Skeletal muscle tissue (tissue), 1 donor: ENCODE results near the gene SEPTIN5. TPM values are rescaled to one million over a fixed set of nuclear protein-coding genes. Genes with fewer than 3 reads are reported as not detected.

ENCODE experiments used
- total RNA-seq: library from RNA; depleted of rRNA; stranded (reverse); fragments of >200 nt; gene quantifications from one replicate; pipeline ENCODE4 v1.2.3, GENCODE V29; 2014

Gene SEPTIN5
- total RNA-seq, 1 donor from 2014 or later = 28.7 TPM

Other genes with a start within 250 kb of the SEPTIN5 start
- 37.1 TPM for gene UFD1, start 235.3 kb upstream of the SEPTIN5 start, total RNA-seq
- 3.1 TPM for gene CDC45, start 234.6 kb upstream of the SEPTIN5 start, total RNA-seq
- 84.0 TPM for gene CLDN5, start 190.1 kb upstream of the SEPTIN5 start, total RNA-seq
- 6.8 TPM for gene GP1BB, start 9.0 kb downstream of the SEPTIN5 start, total RNA-seq
- 4.2 TPM for gene TBX1, start 46.3 kb downstream of the SEPTIN5 start, total RNA-seq
- 4.7 TPM for gene GNB1L, start 140.4 kb downstream of the SEPTIN5 start, total RNA-seq
- gene RTL10, start 140.4 kb downstream of the SEPTIN5 start, total RNA-seq = 9.4 TPM
- gene COMT, start 227.3 kb downstream of the SEPTIN5 start, total RNA-seq = 25.6 TPM
- gene TXNRD2, start 227.3 kb downstream of the SEPTIN5 start, total RNA-seq = 13.6 TPM